Measurements from ENCODE around the gene CCDC157.

Gene CCDC157

GRCh38 chr22:30340911-30341685 lies 15.7 kb upstream of the CCDC157 start:
- no peak for DNase-seq (ENCODE audit: low read depth)
- H3K4me3 ChIP-seq (ENCODE audit: low read length): no peak overlapping the region
- TF ChIP-seq, protein P1, sequence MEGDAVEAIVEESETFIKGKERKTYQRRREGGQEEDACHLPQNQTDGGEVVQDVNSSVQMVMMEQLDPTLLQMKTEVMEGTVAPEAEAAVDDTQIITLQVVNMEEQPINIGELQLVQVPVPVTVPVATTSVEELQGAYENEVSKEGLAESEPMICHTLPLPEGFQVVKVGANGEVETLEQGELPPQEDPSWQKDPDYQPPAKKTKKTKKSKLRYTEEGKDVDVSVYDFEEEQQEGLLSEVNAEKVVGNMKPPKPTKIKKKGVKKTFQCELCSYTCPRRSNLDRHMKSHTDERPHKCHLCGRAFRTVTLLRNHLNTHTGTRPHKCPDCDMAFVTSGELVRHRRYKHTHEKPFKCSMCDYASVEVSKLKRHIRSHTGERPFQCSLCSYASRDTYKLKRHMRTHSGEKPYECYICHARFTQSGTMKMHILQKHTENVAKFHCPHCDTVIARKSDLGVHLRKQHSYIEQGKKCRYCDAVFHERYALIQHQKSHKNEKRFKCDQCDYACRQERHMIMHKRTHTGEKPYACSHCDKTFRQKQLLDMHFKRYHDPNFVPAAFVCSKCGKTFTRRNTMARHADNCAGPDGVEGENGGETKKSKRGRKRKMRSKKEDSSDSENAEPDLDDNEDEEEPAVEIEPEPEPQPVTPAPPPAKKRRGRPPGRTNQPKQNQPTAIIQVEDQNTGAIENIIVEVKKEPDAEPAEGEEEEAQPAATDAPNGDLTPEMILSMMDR (conservative IDR thresholded peaks at IDR 0.05; ENCODE audit: low read depth, low read length): no peak

DNA sequence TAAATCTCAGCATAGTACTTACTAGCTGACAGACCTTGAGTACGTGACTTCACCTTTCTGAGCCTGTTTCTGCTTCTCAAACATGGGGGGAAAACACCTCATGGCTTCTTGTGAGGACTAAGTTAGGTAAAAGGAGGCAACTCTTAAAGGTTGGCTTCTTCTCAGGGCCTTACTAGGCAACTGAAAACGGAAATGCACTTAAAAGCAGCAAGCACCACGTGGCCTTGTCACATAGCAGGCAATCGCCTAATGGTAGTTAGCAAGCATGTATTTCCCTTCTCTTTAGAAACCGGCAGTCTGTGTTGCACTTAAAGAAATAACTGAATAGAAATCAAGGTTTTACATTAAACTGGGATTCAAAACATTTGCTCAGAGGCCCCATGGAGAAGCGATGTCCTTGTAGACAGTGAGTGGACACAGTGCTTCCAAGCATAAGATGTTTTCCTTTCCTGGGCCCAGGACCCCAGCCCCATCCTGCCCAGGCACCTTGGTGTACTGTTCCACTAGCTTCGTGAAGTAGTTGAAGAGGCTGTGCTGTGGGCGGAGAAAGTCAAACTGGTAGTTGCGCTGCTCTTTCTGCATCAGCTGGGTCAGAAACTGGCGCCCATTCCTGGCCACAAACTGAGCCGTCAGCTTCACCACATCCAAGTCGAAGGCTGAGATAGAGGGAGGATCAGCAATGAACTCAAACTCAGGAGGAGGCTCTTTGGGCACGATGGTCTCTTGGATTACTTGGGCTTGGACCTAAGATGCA lies 12.2 kb upstream of the CCDC157 start:
- TF ChIP-seq, protein P1 (conservative IDR thresholded peaks at IDR 0.05; ENCODE audit: low read depth, low read length): no peak
- DNase-seq (ENCODE audit: low read depth): no peak
- no peak overlapping the region for H3K4me3 ChIP-seq (ENCODE audit: low read length)

DNA sequence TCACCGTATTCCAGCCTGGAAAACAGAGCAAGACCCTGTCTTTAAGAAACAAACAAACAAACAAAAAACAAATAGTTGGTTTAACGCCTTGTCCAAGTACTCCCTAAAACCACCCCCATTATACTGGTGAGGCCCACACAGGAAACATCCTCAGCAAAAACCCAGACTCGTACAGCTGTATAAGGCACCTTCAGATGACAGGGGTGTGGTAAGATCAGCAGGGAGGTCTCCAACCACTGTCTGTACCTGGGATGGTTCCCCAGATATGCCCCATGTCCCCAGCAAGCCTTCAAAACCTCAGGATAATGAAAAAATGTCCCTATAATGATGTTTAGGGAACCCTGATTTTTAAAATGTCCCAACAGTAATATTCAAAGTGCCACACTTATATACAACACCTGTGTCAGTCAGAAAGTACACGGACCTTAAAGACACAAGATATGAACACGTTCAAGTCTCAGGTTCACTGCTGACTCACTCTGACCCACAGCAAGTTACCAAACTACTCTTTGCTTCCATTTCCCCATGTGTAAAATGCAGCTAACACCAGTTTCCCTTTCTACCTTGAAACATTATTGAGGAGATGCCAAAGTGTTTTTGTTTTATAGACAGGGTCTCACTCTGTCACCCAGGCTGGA lies 9.4 kb upstream of the CCDC157 start:
- no peak for DNase-seq (ENCODE audit: low read depth)
- H3K4me3 ChIP-seq (ENCODE audit: low read length): no peak overlapping the region
- TF ChIP-seq, protein P1 (conservative IDR thresholded peaks at IDR 0.05; ENCODE audit: low read depth, low read length): no peak

DNA sequence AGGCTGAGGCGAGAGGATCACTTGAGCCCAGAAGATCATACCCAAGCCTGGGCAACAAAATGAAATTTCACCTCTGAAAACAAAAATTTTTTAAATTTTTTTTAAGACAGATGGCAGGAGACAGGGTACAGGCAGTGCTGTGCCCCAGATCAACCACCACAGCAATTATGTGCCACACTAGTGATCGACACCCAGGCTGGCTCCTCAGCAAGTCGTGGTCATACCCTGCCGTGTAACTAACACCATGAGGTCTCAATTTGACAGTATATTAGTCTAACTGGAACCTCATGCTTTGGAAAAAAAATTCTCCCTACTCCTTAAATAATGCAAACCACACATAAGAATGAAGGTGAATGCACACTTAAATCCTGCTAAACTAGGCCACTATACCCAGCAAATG lies 8.4 kb upstream of the CCDC157 start:
- no peak for DNase-seq (ENCODE audit: low read depth)
- no peak overlapping the region for H3K4me3 ChIP-seq (ENCODE audit: low read length)
- TF ChIP-seq, protein P1 (conservative IDR thresholded peaks at IDR 0.05; ENCODE audit: low read depth, low read length): no peak

DNA sequence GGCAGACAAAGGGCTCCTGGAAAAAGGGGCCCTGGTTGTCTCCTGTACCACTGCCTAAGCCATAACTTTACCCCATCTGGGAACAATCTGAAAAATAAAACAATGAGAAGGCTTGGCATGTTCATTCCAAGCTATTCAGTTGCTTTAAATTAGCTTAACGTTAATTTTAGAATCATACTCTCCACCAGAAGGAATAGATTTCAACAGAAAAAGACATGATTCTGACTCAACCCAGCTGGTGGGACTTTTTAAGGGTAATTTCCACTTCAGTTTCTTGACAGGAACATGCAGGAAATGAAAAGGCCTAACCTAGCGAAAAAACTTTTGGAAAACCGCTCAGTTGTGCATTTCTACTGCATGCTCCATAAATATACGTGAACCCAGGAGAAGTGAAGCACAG lies 8.0 kb upstream of the CCDC157 start:
- no peak overlapping the region for H3K4me3 ChIP-seq (ENCODE audit: low read length)
- no peak for DNase-seq (ENCODE audit: low read depth)

GRCh38 chr22:30351226-30351625 lies 5.6 kb upstream of the CCDC157 start:
- H3K4me3 ChIP-seq (ENCODE audit: low read length): no peak overlapping the region
- no peak for DNase-seq (ENCODE audit: low read depth)
- TF ChIP-seq, protein P1 (conservative IDR thresholded peaks at IDR 0.05; ENCODE audit: low read depth, low read length): no peak

More for the DNA sequence above, 8.0 kb upstream of the CCDC157 start:
- TF ChIP-seq, protein P1 (conservative IDR thresholded peaks at IDR 0.05; ENCODE audit: low read depth, low read length): no peak
